Measurements from ENCODE around the gene HOXA6. TPM values are rescaled to one million over a fixed set of nuclear protein-coding genes. Genes with fewer than 3 reads are reported as not detected.

Gene HOXA6
- total and polyA plus RNA-seq, 4 donors, result 0.23 TPM; not detected in 3

- Histone ChIP-seq H3K27ac (ENCODE audit: low read depth in 1 of 2, low read length in 2 of 2) (no peak overlapping the region), H3K9ac (ENCODE audit: low read depth in 1 of 2, low read length in 2 of 2) (no peak overlapping the region), H3K4me1 (ENCODE audit: control insufficient read depth in 4 of 4, insufficient read depth in 4 of 4, low read length in 3 of 4) (peaks cover 2 to 29% (median 15%) of the 10 kb centered on the region in 4 donors), H3K36me3 (ENCODE audit: control insufficient read depth in 4 of 4, insufficient read depth in 3 of 4, low read depth in 1 of 4, low read length in 3 of 4) (no peaks in the 10 kb centered on the region), H3K9me3 (ENCODE audit: control insufficient read depth in 4 of 4, low read length in 3 of 4) (peaks cover 0 to 4% (median 0%) of the 10 kb centered on the region in 4 donors), H3K27me3 (ENCODE audit: control insufficient read depth in 4 of 4, insufficient read depth in 4 of 4, low read length in 3 of 4) (peaks cover 13 to 57% (median 27%) of the 10 kb centered on the region in 4 donors), H3K4me3 (ENCODE audit: low read depth in 1 of 3, low read length in 3 of 3) (no peak overlapping the region)
- no peak for DNase-seq (ENCODE audit: low spot score)
- TF ChIP-seq, protein P1, sequence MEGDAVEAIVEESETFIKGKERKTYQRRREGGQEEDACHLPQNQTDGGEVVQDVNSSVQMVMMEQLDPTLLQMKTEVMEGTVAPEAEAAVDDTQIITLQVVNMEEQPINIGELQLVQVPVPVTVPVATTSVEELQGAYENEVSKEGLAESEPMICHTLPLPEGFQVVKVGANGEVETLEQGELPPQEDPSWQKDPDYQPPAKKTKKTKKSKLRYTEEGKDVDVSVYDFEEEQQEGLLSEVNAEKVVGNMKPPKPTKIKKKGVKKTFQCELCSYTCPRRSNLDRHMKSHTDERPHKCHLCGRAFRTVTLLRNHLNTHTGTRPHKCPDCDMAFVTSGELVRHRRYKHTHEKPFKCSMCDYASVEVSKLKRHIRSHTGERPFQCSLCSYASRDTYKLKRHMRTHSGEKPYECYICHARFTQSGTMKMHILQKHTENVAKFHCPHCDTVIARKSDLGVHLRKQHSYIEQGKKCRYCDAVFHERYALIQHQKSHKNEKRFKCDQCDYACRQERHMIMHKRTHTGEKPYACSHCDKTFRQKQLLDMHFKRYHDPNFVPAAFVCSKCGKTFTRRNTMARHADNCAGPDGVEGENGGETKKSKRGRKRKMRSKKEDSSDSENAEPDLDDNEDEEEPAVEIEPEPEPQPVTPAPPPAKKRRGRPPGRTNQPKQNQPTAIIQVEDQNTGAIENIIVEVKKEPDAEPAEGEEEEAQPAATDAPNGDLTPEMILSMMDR (IDR thresholded peaks at IDR 0.05; ENCODE audit: low read depth, low read length, missing input control), result no peak
- TF ChIP-seq GABPA (IDR thresholded peaks at IDR 0.05 in 1 of 2, conservative IDR thresholded peaks at IDR 0.05 in 1 of 2) (no peak), ZBTB33 (IDR thresholded peaks at IDR 0.05) (no peak), NR2F2 (IDR thresholded peaks at IDR 0.05) (no peak), FOXA1 (IDR thresholded peaks at IDR 0.05) (no peak), SP1 (IDR thresholded peaks at IDR 0.05) (no peak), JUND (IDR thresholded peaks at IDR 0.05) (no peak), RXRA (IDR thresholded peaks at IDR 0.05) (no peak), ATF3 (IDR thresholded peaks at IDR 0.05) (no peak), EGR1 (IDR thresholded peaks at IDR 0.05; ENCODE audit: low read depth in 2 of 2) (no peak), TAF1 (conservative IDR thresholded peaks at IDR 0.05) (no peak), RAD21 (IDR thresholded peaks at IDR 0.05) (no peak), HNF4A (conservative IDR thresholded peaks at IDR 0.05) (no peak)
- TF ChIP-seq, protein P2, sequence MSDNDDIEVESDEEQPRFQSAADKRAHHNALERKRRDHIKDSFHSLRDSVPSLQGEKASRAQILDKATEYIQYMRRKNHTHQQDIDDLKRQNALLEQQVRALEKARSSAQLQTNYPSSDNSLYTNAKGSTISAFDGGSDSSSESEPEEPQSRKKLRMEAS (IDR thresholded peaks at IDR 0.05), result no peak
- WGBS, result 11% methylated on average over 39 of the region's 39 CpGs
These were observed 35.5 kb upstream of the HOXA6 start for GRCh38 chr7:27182861-27183681.

DNA sequence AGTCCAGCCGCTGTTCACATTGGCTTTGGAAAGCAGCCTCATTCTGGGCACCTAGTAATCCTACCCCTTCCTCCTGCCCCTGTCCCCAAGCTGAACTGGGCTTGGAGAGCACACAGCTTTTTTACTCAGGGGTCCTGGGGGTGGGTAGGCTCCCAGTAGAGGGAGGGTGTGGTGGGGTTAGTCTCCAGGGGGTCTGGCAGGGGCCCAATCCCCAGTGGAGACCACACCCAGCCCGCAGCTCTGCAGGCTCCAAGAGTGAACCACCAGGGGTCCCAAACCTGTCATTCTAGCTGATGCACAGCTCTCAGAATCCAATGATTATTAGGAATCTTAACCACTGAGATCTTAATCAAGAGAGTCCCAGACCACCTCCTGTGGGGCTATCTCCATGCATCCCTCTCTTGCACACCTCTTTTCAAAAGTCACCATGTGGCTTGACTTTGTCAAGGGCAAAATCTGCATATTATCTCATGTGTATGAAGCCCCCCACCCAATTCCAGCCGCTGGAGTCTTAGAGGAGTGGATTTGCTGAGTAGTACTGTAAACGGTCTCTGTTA lies 34.8 kb upstream of the HOXA6 start:
- Histone ChIP-seq H3K27me3 (ENCODE audit: control insufficient read depth in 4 of 4, insufficient read depth in 4 of 4, low read length in 3 of 4) (peaks cover 17 to 56% (median 26%) of the 10 kb centered on the region in 4 donors), H3K9me3 (ENCODE audit: control insufficient read depth in 4 of 4, low read length in 3 of 4) (peaks cover 0 to 4% (median 0%) of the 10 kb centered on the region in 4 donors), H3K9ac (ENCODE audit: low read depth in 1 of 2, low read length in 2 of 2) (no peak overlapping the region), H3K27ac (ENCODE audit: low read depth in 1 of 2, low read length in 2 of 2) (no peak overlapping the region), H3K4me3 (ENCODE audit: low read depth in 1 of 3, low read length in 3 of 3) (no peak overlapping the region), H3K4me1 (ENCODE audit: control insufficient read depth in 4 of 4, insufficient read depth in 4 of 4, low read length in 3 of 4) (peaks cover 2 to 24% (median 14%) of the 10 kb centered on the region in 4 donors), H3K36me3 (ENCODE audit: control insufficient read depth in 4 of 4, insufficient read depth in 3 of 4, low read depth in 1 of 4, low read length in 3 of 4) (no peaks in the 10 kb centered on the region)
- DNase-seq (ENCODE audit: low spot score), result no peak
- TF ChIP-seq HNF4A (conservative IDR thresholded peaks at IDR 0.05), result no peak
- TF ChIP-seq, protein P1 (IDR thresholded peaks at IDR 0.05; ENCODE audit: low read depth, low read length, missing input control), result no peak
- TF ChIP-seq, protein P2 (IDR thresholded peaks at IDR 0.05), result no peak
- TF ChIP-seq YY1 (IDR thresholded peaks at IDR 0.05), result no peak
- TF ChIP-seq, protein P3, sequence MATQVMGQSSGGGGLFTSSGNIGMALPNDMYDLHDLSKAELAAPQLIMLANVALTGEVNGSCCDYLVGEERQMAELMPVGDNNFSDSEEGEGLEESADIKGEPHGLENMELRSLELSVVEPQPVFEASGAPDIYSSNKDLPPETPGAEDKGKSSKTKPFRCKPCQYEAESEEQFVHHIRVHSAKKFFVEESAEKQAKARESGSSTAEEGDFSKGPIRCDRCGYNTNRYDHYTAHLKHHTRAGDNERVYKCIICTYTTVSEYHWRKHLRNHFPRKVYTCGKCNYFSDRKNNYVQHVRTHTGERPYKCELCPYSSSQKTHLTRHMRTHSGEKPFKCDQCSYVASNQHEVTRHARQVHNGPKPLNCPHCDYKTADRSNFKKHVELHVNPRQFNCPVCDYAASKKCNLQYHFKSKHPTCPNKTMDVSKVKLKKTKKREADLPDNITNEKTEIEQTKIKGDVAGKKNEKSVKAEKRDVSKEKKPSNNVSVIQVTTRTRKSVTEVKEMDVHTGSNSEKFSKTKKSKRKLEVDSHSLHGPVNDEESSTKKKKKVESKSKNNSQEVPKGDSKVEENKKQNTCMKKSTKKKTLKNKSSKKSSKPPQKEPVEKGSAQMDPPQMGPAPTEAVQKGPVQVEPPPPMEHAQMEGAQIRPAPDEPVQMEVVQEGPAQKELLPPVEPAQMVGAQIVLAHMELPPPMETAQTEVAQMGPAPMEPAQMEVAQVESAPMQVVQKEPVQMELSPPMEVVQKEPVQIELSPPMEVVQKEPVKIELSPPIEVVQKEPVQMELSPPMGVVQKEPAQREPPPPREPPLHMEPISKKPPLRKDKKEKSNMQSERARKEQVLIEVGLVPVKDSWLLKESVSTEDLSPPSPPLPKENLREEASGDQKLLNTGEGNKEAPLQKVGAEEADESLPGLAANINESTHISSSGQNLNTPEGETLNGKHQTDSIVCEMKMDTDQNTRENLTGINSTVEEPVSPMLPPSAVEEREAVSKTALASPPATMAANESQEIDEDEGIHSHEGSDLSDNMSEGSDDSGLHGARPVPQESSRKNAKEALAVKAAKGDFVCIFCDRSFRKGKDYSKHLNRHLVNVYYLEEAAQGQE (IDR thresholded peaks at IDR 0.05), result no peak
- no peak for TF ChIP-seq TAF1 (conservative IDR thresholded peaks at IDR 0.05)
- no peak for TF ChIP-seq GABPA (IDR thresholded peaks at IDR 0.05 in 1 of 2, conservative IDR thresholded peaks at IDR 0.05 in 1 of 2)
- no peak for TF ChIP-seq RXRA (IDR thresholded peaks at IDR 0.05)
- TF ChIP-seq HNF4G (IDR thresholded peaks at IDR 0.05), result no peak
- TF ChIP-seq RAD21 (IDR thresholded peaks at IDR 0.05), result no peak
- WGBS, result 20% methylated on average over 4 of the region's 4 CpGs
